HL-60 (cell line): Measurements from ENCODE around the gene SUPT3H.

ENCODE experiments used
- DNase-seq, 2 experiments: peaks; one replicate each; pipeline ENCODE4 v3.0.0-alpha.2; 2010 to 2020; ENCODE audit warnings: low read depth in 1 of 2, low spot score in 1 of 2
- H3K27ac ChIP-seq: fragments of 250-450 bp; sonication (Bioruptor Pico); replicated peaks from 2 replicates; pipeline ENCODE4 v1.5.1; 2020; ENCODE audit warnings: mild to moderate bottlenecking, moderate library complexity
- H3K27me3 ChIP-seq: fragments of 250-450 bp; sonication (Bioruptor Pico); 2 replicates; pipeline ENCODE4 v1.5.1; 2021; ENCODE audit warnings: mild to moderate bottlenecking, moderate library complexity; ENCODE audit not compliant: insufficient read depth, poor library complexity, severe bottlenecking
- H3K4me3 ChIP-seq: replicated peaks from 2 replicates; pipeline ENCODE4 v1.5.1; 2011; ENCODE audit warnings: mild to moderate bottlenecking, control low read depth, low read length; ENCODE audit not compliant: insufficient read depth
- CTCF ChIP-seq: IDR thresholded peaks from one replicate; pipeline ENCODE4 v1.5.1; 2011; ENCODE audit warnings: low read length, control low read depth, inconsistent platforms; ENCODE audit not compliant: insufficient read depth
- GABPA ChIP-seq: IDR thresholded peaks from 2 replicates; pipeline ENCODE4 v1.6.1; 2012; ENCODE audit warnings: low read depth
- POLR2AphosphoS5 ChIP-seq: IDR thresholded peaks from 2 replicates; pipeline ENCODE4 v1.6.1; 2012; ENCODE audit warnings: low read depth
- SPI1 ChIP-seq: IDR thresholded peaks from 2 replicates; pipeline ENCODE4 v1.6.1; 2012; ENCODE audit warnings: low read depth, mild to moderate bottlenecking, borderline replicate concordance
- TF ChIP-seq, protein P1 (sequence below): IDR thresholded peaks from 2 replicates; pipeline ENCODE4 v1.6.1; 2012; ENCODE audit warnings: low read depth; ENCODE audit not compliant: insufficient replicate concordance

The SUPT3H gene

GRCh38 chr6:44806656-44807055, 571.1 kb downstream of the SUPT3H start:
- Histone ChIP-seq H3K4me3 (no peak overlapping the region), H3K27me3 (no peaks in the 10 kb centered on the region), H3K27ac (no peak overlapping the region)
- no peak for TF ChIP-seq CTCF
- no peak for DNase-seq

GRCh38 chr6:44805238-44805846, 572.4 kb downstream of the SUPT3H start:
- H3K27me3 ChIP-seq, result no peaks in the 10 kb centered on the region
- no peak for DNase-seq
- no peak overlapping the region for H3K27ac ChIP-seq
- TF ChIP-seq, protein P1, sequence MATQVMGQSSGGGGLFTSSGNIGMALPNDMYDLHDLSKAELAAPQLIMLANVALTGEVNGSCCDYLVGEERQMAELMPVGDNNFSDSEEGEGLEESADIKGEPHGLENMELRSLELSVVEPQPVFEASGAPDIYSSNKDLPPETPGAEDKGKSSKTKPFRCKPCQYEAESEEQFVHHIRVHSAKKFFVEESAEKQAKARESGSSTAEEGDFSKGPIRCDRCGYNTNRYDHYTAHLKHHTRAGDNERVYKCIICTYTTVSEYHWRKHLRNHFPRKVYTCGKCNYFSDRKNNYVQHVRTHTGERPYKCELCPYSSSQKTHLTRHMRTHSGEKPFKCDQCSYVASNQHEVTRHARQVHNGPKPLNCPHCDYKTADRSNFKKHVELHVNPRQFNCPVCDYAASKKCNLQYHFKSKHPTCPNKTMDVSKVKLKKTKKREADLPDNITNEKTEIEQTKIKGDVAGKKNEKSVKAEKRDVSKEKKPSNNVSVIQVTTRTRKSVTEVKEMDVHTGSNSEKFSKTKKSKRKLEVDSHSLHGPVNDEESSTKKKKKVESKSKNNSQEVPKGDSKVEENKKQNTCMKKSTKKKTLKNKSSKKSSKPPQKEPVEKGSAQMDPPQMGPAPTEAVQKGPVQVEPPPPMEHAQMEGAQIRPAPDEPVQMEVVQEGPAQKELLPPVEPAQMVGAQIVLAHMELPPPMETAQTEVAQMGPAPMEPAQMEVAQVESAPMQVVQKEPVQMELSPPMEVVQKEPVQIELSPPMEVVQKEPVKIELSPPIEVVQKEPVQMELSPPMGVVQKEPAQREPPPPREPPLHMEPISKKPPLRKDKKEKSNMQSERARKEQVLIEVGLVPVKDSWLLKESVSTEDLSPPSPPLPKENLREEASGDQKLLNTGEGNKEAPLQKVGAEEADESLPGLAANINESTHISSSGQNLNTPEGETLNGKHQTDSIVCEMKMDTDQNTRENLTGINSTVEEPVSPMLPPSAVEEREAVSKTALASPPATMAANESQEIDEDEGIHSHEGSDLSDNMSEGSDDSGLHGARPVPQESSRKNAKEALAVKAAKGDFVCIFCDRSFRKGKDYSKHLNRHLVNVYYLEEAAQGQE, result no peak
- no peak for TF ChIP-seq GABPA
- TF ChIP-seq POLR2AphosphoS5, result no peak
- TF ChIP-seq CTCF, result no peak
- TF ChIP-seq SPI1, result no peak
- no peak overlapping the region for H3K4me3 ChIP-seq

- Histone ChIP-seq H3K27ac (no peak overlapping the region), H3K27me3 (no peaks in the 10 kb centered on the region), H3K4me3 (no peak overlapping the region)
- DNase-seq, result no peak
- TF ChIP-seq CTCF (no peak), SPI1 (no peak)
Measured at GRCh38 chr6:44804546-44805159, 573.1 kb downstream of the SUPT3H start.

DNA sequence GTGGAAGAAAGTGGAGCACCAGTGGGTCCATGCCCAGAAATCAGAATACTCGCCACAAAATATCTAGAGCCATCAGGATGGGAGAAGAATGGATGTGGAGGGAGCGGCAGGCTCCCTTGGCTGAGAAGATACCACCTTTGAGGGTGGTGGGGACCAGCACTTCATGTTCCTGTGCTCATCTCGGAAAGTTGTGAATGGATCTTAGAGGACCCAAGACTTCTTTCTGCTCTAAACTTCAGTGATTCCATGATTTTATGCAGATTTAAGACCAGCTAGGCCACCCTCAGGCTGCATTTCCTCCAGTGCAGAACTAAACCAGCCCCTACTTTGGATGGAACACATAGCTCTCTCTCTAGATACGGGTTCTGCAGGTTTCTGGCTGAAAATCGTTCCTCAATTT, 573.7 kb downstream of the SUPT3H start:
- no peak for DNase-seq
- H3K4me3 ChIP-seq, result no peak overlapping the region
- H3K27ac ChIP-seq, result no peak overlapping the region
- TF ChIP-seq, protein P1, result no peak
- TF ChIP-seq GABPA (no peak), POLR2AphosphoS5 (no peak), CTCF (no peak), SPI1 (no peak)
- H3K27me3 ChIP-seq, result no peaks in the 10 kb centered on the region
